ENCODE results near the gene CHD8. TPM values are rescaled to one million over a fixed set of nuclear protein-coding genes. Genes with fewer than 3 reads are reported as not detected.

CHD8 gene
- total RNA-seq (2021), result 119 to 133 TPM (median 119 TPM) in 3 replicates
- percentile 89 among the genes with signal in this experiment for Bru-seq, nascent RNA
- long read RNA-seq, experiment 1, full-length matches to known transcripts, result 17 of 92 reads
- long read RNA-seq, experiment 1, partial matches to known transcripts, result 65 of 92 reads
- long read RNA-seq, experiment 1, other reads (novel, unspliced or antisense), result 10 of 92 reads
- long read RNA-seq, experiment 2, full-length matches to known transcripts, result 25 of 78 reads
- long read RNA-seq, experiment 2, partial matches to known transcripts, result 43 of 78 reads
- long read RNA-seq, experiment 2, other reads (novel, unspliced or antisense), result 10 of 78 reads
- long read RNA-seq, experiment 3, partial matches to known transcripts, result 3 of 5 reads
- long read RNA-seq, experiment 3, other reads (novel, unspliced or antisense), result 2 of 5 reads

GRCh38 chr14:21455912-21456667, at the start of gene CHD8:
CHD8 (minus strand) TSS chr14:21456123; CDS start chr14:21431643, 24,480 bp downstream.
- H3K9me3 Mint-ChIP-seq, result no peaks in the 10 kb centered on the region
- H3K4me3 Mint-ChIP-seq, result peak within 1 kb of the TSS; percentile 94
- peaks cover 23% of the 10 kb centered on the region for H3K4me1 Mint-ChIP-seq
- DNase-seq (ENCODE audit: low spot score) (peak; percentile 100), ATAC-seq (peak; percentile 99)
- H3K27ac Mint-ChIP-seq, result peak within 1 kb of the TSS; percentile 100
- POLR2A ChIA-PET, result interaction anchor here (0.9 to 2.2 kb wide), 9 partner anchors 10 to 113 kb away, joined by 3 to 41 read pairs (median 8); partner anchors contain the start of genes METTL3, RAB2B, SALL2 and SUPT16H
- TF ChIP-seq ETV6 (CRISPR knock-in tag; IDR thresholded peaks at IDR 0.05) (no peak), GABPB1 (CRISPR knock-in tag; IDR thresholded peaks at IDR 0.05) (peak; percentile 64), E2F5 (CRISPR knock-in tag; IDR thresholded peaks at IDR 0.05) (no peak), MAX (CRISPR knock-in tag; IDR thresholded peaks at IDR 0.05) (peak; percentile 68), FOXK1 (CRISPR knock-in tag; IDR thresholded peaks at IDR 0.05) (peak; percentile 60; the same call in 1 of the 2 replicates), GRHL2 (CRISPR knock-in tag; IDR thresholded peaks at IDR 0.05; ENCODE audit: insufficient replicate concordance, severe bottlenecking) (no peak), SP1 (CRISPR knock-in tag; conservative IDR thresholded peaks at IDR 0.05) (peak; percentile 97), ATF1 (CRISPR knock-in tag; IDR thresholded peaks at IDR 0.05) (no peak), GTF2I (CRISPR knock-in tag; conservative IDR thresholded peaks at IDR 0.05) (0 out of 2 replicates have a peak, but pooled peaks have one; percentile 5), RORB (CRISPR knock-in tag; IDR thresholded peaks at IDR 0.05) (no peak), NFYB (CRISPR knock-in tag; conservative IDR thresholded peaks at IDR 0.05; ENCODE audit: low read depth) (peak; percentile 79), CREM (CRISPR knock-in tag; IDR thresholded peaks at IDR 0.05) (0 out of 2 replicates have a peak, but pooled peaks have one; percentile 28)
- TF ChIP-seq, protein P1, sequence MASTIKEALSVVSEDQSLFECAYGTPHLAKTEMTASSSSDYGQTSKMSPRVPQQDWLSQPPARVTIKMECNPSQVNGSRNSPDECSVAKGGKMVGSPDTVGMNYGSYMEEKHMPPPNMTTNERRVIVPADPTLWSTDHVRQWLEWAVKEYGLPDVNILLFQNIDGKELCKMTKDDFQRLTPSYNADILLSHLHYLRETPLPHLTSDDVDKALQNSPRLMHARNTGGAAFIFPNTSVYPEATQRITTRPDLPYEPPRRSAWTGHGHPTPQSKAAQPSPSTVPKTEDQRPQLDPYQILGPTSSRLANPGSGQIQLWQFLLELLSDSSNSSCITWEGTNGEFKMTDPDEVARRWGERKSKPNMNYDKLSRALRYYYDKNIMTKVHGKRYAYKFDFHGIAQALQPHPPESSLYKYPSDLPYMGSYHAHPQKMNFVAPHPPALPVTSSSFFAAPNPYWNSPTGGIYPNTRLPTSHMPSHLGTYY (CRISPR knock-in tag; IDR thresholded peaks at IDR 0.05), result 0 out of 2 replicates have a peak, but pooled peaks have one; percentile 31
- TF ChIP-seq, protein P2, sequence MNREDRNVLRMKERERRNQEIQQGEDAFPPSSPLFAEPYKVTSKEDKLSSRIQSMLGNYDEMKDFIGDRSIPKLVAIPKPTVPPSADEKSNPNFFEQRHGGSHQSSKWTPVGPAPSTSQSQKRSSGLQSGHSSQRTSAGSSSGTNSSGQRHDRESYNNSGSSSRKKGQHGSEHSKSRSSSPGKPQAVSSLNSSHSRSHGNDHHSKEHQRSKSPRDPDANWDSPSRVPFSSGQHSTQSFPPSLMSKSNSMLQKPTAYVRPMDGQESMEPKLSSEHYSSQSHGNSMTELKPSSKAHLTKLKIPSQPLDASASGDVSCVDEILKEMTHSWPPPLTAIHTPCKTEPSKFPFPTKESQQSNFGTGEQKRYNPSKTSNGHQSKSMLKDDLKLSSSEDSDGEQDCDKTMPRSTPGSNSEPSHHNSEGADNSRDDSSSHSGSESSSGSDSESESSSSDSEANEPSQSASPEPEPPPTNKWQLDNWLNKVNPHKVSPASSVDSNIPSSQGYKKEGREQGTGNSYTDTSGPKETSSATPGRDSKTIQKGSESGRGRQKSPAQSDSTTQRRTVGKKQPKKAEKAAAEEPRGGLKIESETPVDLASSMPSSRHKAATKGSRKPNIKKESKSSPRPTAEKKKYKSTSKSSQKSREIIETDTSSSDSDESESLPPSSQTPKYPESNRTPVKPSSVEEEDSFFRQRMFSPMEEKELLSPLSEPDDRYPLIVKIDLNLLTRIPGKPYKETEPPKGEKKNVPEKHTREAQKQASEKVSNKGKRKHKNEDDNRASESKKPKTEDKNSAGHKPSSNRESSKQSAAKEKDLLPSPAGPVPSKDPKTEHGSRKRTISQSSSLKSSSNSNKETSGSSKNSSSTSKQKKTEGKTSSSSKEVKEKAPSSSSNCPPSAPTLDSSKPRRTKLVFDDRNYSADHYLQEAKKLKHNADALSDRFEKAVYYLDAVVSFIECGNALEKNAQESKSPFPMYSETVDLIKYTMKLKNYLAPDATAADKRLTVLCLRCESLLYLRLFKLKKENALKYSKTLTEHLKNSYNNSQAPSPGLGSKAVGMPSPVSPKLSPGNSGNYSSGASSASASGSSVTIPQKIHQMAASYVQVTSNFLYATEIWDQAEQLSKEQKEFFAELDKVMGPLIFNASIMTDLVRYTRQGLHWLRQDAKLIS (CRISPR knock-in tag; IDR thresholded peaks at IDR 0.05; ENCODE audit: borderline replicate concordance), result no peak
- TF ChIP-seq, protein P3, sequence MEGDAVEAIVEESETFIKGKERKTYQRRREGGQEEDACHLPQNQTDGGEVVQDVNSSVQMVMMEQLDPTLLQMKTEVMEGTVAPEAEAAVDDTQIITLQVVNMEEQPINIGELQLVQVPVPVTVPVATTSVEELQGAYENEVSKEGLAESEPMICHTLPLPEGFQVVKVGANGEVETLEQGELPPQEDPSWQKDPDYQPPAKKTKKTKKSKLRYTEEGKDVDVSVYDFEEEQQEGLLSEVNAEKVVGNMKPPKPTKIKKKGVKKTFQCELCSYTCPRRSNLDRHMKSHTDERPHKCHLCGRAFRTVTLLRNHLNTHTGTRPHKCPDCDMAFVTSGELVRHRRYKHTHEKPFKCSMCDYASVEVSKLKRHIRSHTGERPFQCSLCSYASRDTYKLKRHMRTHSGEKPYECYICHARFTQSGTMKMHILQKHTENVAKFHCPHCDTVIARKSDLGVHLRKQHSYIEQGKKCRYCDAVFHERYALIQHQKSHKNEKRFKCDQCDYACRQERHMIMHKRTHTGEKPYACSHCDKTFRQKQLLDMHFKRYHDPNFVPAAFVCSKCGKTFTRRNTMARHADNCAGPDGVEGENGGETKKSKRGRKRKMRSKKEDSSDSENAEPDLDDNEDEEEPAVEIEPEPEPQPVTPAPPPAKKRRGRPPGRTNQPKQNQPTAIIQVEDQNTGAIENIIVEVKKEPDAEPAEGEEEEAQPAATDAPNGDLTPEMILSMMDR (IDR thresholded peaks at IDR 0.05), result peak; percentile 51; the same call in 1 of the 2 replicates
- TF ChIP-seq, protein P4, sequence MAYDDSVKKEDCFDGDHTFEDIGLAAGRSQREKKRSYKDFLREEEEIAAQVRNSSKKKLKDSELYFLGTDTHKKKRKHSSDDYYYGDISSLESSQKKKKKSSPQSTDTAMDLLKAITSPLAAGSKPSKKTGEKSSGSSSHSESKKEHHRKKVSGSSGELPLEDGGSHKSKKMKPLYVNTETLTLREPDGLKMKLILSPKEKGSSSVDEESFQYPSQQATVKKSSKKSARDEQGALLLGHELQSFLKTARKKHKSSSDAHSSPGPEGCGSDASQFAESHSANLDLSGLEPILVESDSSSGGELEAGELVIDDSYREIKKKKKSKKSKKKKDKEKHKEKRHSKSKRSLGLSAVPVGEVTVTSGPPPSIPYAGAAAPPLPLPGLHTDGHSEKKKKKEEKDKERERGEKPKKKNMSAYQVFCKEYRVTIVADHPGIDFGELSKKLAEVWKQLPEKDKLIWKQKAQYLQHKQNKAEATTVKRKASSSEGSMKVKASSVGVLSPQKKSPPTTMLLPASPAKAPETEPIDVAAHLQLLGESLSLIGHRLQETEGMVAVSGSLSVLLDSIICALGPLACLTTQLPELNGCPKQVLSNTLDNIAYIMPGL (CRISPR knock-in tag; IDR thresholded peaks at IDR 0.05), result 0 out of 2 replicates have a peak, but pooled peaks have one; percentile 40
- TF ChIP-seq, protein P5, sequence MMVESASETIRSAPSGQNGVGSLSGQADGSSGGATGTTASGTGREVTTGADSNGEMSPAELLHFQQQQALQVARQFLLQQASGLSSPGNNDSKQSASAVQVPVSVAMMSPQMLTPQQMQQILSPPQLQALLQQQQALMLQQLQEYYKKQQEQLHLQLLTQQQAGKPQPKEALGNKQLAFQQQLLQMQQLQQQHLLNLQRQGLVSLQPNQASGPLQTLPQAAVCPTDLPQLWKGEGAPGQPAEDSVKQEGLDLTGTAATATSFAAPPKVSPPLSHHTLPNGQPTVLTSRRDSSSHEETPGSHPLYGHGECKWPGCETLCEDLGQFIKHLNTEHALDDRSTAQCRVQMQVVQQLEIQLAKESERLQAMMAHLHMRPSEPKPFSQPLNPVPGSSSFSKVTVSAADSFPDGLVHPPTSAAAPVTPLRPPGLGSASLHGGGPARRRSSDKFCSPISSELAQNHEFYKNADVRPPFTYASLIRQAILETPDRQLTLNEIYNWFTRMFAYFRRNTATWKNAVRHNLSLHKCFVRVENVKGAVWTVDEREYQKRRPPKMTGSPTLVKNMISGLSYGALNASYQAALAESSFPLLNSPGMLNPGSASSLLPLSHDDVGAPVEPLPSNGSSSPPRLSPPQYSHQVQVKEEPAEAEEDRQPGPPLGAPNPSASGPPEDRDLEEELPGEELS (CRISPR knock-in tag; IDR thresholded peaks at IDR 0.05), result no peak
- H3K36me3 Mint-ChIP-seq, result peaks cover 21% of the 10 kb centered on the region
- CTCF ChIA-PET, result interaction anchor here (0.6 to 2.8 kb wide), 24 partner anchors 9 to 293 kb away, joined by 3 to 37 read pairs (median 4); partner anchors contain the start of genes METTL3, RAB2B, SALL2 and SUPT16H
- no peaks in the 10 kb centered on the region for H3K27me3 Mint-ChIP-seq (ENCODE audit: low read depth)
